WERI-Rb-1 (cell line): ENCODE data around the gene STEAP2.

Experiments used
- DNase-seq: peaks from one replicate; pipeline ENCODE4 v3.0.0-alpha.2; 2020
- H3K27ac ChIP-seq: fragments of 250-450 bp; sonication (Bioruptor Pico); 2 replicates; pipeline ENCODE4 v1.5.1; 2020; ENCODE audit warnings: mild to moderate bottlenecking, moderate library complexity
- H3K27me3 ChIP-seq: fragments of 250-450 bp; sonication (Bioruptor Pico); 2 replicates; pipeline ENCODE4 v1.5.1; 2021; ENCODE audit warnings: mild to moderate bottlenecking, low read depth, moderate library complexity; ENCODE audit not compliant: insufficient read depth, severe bottlenecking
- H3K36me3 ChIP-seq: fragments of 250-450 bp; sonication (Bioruptor Pico); 2 replicates; pipeline ENCODE4 v1.5.1; 2020; ENCODE audit warnings: mild to moderate bottlenecking, moderate library complexity
- H3K4me3 ChIP-seq: 2 replicates; pipeline ENCODE4 v1.5.1; 2011; ENCODE audit warnings: low read depth, mild to moderate bottlenecking, control low read depth, low read length
- H3K9me3 ChIP-seq: fragments of 250-450 bp; sonication (Bioruptor Pico); 2 replicates; pipeline ENCODE4 v1.5.1; 2021; ENCODE audit warnings: mild to moderate bottlenecking, moderate library complexity; ENCODE audit not compliant: severe bottlenecking
- TF ChIP-seq, protein P1 (sequence below): IDR thresholded peaks from 2 replicates; pipeline ENCODE4 v1.5.1; 2011; ENCODE audit warnings: low read depth, mild to moderate bottlenecking, control low read depth, inconsistent platforms, low read length

The STEAP2 gene

GRCh38 chr7:90266808-90267207 lies 55.3 kb downstream of the STEAP2 start:
- no peak overlapping the region for H3K4me3 ChIP-seq
- no peak for DNase-seq
- no peaks in the 10 kb centered on the region for H3K9me3 ChIP-seq
- H3K36me3 ChIP-seq = no peaks in the 10 kb centered on the region
- no peak overlapping the region for H3K27ac ChIP-seq
- TF ChIP-seq, protein P1, sequence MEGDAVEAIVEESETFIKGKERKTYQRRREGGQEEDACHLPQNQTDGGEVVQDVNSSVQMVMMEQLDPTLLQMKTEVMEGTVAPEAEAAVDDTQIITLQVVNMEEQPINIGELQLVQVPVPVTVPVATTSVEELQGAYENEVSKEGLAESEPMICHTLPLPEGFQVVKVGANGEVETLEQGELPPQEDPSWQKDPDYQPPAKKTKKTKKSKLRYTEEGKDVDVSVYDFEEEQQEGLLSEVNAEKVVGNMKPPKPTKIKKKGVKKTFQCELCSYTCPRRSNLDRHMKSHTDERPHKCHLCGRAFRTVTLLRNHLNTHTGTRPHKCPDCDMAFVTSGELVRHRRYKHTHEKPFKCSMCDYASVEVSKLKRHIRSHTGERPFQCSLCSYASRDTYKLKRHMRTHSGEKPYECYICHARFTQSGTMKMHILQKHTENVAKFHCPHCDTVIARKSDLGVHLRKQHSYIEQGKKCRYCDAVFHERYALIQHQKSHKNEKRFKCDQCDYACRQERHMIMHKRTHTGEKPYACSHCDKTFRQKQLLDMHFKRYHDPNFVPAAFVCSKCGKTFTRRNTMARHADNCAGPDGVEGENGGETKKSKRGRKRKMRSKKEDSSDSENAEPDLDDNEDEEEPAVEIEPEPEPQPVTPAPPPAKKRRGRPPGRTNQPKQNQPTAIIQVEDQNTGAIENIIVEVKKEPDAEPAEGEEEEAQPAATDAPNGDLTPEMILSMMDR = no peak
- no peaks in the 10 kb centered on the region for H3K27me3 ChIP-seq

DNA sequence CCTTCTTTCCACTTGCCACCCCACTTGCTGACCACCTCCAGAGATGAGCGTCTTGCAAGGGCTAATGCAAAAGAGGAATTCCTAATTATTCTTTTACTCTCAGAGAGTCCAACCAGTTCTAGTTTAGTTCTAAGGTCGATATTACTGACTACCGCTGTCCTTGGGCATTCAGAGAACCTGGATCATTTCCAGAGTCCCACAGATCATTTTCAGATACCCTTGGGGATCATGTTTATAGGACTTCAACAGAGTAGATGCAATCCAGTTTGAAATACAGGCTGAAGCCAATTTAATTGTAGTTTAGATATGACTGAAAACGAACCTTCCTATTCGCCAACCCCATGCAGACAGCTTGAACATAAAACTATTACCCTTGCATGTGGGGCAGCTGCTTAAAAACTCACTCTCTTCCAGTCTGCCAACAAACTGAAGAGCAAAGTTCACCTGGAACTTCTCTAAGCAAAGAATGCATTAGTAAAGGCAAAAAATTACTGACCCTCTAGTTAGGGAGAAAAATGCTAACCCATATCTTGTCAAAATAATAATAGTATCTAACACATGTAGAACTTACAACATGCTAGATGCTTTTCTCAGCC lies 55.8 kb downstream of the STEAP2 start:
- H3K36me3 ChIP-seq = no peaks in the 10 kb centered on the region
- TF ChIP-seq, protein P1 = no peak
- H3K27me3 ChIP-seq = no peaks in the 10 kb centered on the region

DNA sequence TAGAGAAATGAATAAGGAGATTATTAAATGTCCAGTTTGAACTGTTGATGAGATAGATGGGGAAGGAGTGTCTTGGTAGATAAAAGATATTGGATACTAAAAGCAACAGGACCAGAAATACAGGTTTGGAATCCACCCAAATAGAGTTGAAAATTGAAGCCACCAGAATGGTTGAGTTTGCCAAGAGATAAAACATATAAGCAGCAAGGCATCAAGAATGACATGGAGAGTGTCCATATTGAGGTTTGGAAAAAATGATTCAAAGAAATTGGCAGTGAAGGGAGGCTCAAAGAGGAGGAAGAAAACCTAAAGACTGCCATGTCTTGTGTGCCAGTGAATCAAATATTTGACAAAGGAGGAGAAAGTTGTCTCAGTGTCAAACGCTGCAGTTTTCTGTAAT lies 57.6 kb downstream of the STEAP2 start:
- Histone ChIP-seq H3K9me3 (no peaks in the 10 kb centered on the region), H3K27ac (no peak overlapping the region), H3K4me3 (no peak overlapping the region), H3K27me3 (no peaks in the 10 kb centered on the region), H3K36me3 (no peaks in the 10 kb centered on the region)
- TF ChIP-seq, protein P1 = no peak
- no peak for DNase-seq

More for the DNA sequence above, 55.8 kb downstream of the STEAP2 start:
- Histone ChIP-seq H3K27ac (no peak overlapping the region), H3K4me3 (no peak overlapping the region), H3K9me3 (no peaks in the 10 kb centered on the region)
- DNase-seq = no peak

DNA sequence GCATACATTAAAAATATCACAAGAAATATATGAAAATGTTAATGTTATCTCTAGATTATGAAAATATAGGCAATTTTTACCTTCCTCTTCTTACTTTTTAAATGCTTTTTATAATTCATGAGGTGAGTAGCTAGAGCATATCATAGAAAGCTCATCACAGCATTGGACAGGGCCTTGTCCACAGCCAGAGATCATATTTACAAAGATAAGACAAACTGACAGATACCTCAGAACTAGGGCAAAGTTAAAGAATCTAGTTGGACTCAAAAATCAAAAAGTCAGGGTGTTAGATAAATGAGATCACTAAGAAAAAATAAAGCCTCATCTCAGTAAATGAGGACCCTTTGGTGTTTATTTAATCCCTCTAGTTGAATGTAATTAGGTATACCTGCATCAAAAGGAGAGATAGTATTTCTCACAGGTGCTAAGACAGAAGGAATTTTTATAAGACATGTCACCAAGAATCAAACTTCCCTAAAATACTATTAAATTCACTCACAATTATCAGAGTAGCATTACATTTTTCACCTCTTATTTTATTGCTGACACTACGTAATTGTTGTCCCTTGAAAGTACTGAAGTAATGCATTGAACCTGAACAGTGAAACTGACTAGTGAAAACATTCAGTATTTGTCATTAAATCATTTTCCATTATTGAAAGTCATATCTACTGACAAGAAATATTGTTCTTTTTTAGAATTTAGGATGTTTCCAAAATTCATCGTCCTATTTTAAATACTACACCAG lies 59.1 kb downstream of the STEAP2 start:
- TF ChIP-seq, protein P1 = no peak
- no peaks in the 10 kb centered on the region for H3K27me3 ChIP-seq
- H3K27ac ChIP-seq = no peak overlapping the region
- no peaks in the 10 kb centered on the region for H3K9me3 ChIP-seq
- no peak for DNase-seq
- no peak overlapping the region for H3K4me3 ChIP-seq
- no peaks in the 10 kb centered on the region for H3K36me3 ChIP-seq

GRCh38 chr7:90271753-90272152 lies 60.2 kb downstream of the STEAP2 start:
- H3K27ac ChIP-seq = no peak overlapping the region
- no peak for DNase-seq
- H3K27me3 ChIP-seq = no peaks in the 10 kb centered on the region
- no peaks in the 10 kb centered on the region for H3K36me3 ChIP-seq
- H3K9me3 ChIP-seq = no peaks in the 10 kb centered on the region
- TF ChIP-seq, protein P1 = no peak
- H3K4me3 ChIP-seq = no peak overlapping the region
